ENCODE measurements around the gene ALK. TPM values are rescaled to one million over a fixed set of nuclear protein-coding genes. Genes with fewer than 3 reads are reported as not detected.

Gene ALK
- total RNA-seq, 4 donors from 2014 or later = 0.19 TPM; not detected in 3

DNA sequence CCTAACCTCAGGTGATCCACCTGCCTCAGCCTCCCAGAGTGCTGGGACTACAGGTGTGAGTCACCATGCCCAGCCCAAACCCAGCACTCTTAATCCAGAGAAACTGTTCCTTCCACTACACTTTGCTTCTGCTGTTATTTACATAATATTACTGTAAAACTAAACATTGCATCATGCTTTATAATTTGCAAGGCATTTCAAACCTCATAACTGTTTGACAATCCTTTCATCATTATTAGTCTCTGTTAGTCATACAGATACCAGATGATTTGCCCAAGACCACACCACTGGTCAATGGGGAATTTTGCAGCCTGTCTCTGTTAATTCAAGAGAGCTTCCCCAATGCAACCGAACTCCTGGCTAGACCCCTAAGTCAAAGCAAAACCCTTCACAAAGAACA is 338.3 kb downstream of the ALK start:
- TF ChIP-seq POLR2A (IDR thresholded peaks at IDR 0.05) = no peak
- TF ChIP-seq, protein P1, sequence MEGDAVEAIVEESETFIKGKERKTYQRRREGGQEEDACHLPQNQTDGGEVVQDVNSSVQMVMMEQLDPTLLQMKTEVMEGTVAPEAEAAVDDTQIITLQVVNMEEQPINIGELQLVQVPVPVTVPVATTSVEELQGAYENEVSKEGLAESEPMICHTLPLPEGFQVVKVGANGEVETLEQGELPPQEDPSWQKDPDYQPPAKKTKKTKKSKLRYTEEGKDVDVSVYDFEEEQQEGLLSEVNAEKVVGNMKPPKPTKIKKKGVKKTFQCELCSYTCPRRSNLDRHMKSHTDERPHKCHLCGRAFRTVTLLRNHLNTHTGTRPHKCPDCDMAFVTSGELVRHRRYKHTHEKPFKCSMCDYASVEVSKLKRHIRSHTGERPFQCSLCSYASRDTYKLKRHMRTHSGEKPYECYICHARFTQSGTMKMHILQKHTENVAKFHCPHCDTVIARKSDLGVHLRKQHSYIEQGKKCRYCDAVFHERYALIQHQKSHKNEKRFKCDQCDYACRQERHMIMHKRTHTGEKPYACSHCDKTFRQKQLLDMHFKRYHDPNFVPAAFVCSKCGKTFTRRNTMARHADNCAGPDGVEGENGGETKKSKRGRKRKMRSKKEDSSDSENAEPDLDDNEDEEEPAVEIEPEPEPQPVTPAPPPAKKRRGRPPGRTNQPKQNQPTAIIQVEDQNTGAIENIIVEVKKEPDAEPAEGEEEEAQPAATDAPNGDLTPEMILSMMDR (IDR thresholded peaks at IDR 0.05) = no peak
- H3K9me3 ChIP-seq = no peaks in the 10 kb centered on the region

DNA sequence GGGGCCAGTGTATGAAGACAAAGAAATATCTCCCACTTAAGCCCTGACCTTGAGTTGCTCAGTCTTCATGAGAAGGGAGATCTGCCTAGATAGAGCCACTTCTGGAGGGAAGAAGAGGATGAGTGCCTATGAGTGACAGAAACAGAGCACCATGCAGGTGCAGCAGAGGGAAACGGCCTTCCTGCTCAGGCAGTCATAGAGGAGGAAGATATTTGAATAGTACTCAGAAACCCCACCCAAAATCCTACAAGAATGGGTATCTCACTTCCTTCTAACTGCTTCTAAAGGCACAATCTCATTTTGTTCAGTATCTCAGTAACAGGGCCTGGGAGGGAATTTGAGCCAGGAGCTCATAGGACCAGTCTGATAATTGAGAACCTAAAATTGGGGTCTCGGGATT is 339.3 kb downstream of the ALK start:
- H3K4me3 ChIP-seq = no peak overlapping the region
- 68 to 86% methylated on average over 2 of the region's 2 CpGs for WGBS, 2 donors
- DNase-seq = no peak
- H3K27ac ChIP-seq = no peak overlapping the region
- H3K36me3 ChIP-seq = no peaks in the 10 kb centered on the region
- no peaks in the 10 kb centered on the region for H3K9me3 ChIP-seq
- TF ChIP-seq, protein P1 (IDR thresholded peaks at IDR 0.05) = no peak
- TF ChIP-seq POLR2A (IDR thresholded peaks at IDR 0.05) = no peak
- H3K27me3 ChIP-seq = peaks cover 0 to 12% (median 0%) of the 10 kb centered on the region in 4 donors
- H3K4me1 ChIP-seq = no peaks in the 10 kb centered on the region
- intact Hi-C loops (cut with DNase I) = no loop called here

More for the DNA sequence above, 338.3 kb downstream of the ALK start:
- Histone ChIP-seq H3K36me3 (no peaks in the 10 kb centered on the region), H3K4me3 (no peak overlapping the region), H3K27ac (no peak overlapping the region), H3K4me1 (no peaks in the 10 kb centered on the region), H3K27me3 (peaks cover 0 to 12% (median 0%) of the 10 kb centered on the region in 4 donors)
- WGBS, 2 donors = 40 to 62% methylated on average over 1 of the region's 1 CpG
- intact Hi-C loops (cut with DNase I) = no loop called here
- no peak for DNase-seq

DNA sequence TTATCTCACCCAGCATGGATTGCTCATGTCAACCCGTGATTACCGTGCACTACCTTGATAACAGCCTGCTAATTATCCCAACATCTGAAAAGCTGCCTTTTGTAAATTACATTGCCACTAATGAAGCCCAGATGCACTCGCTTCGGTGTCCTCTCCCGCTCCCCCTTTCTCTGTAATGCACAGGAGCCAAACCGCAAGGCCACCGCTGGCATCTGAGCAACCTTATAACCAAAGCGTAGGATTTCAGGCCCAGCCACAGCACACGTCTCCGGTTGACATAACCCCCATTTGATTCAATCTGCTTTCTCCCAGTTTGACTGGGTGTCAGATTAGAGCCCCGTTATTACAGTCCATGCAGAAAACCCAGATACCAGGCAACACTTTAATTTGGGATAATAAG is 341.2 kb downstream of the ALK start:
- Histone ChIP-seq H3K4me1 (no peaks in the 10 kb centered on the region), H3K4me3 (no peak overlapping the region), H3K27me3 (peaks cover 0 to 19% (median 0%) of the 10 kb centered on the region in 4 donors), H3K36me3 (no peaks in the 10 kb centered on the region), H3K27ac (no peak overlapping the region), H3K9me3 (no peaks in the 10 kb centered on the region)
- no peak for DNase-seq
- TF ChIP-seq, protein P1 (IDR thresholded peaks at IDR 0.05) = no peak
- no peak for TF ChIP-seq POLR2A (IDR thresholded peaks at IDR 0.05)
- intact Hi-C loops (cut with DNase I) = no loop called here
- 91 to 94% methylated on average over 11 of the region's 11 CpGs for WGBS, 2 donors

DNA sequence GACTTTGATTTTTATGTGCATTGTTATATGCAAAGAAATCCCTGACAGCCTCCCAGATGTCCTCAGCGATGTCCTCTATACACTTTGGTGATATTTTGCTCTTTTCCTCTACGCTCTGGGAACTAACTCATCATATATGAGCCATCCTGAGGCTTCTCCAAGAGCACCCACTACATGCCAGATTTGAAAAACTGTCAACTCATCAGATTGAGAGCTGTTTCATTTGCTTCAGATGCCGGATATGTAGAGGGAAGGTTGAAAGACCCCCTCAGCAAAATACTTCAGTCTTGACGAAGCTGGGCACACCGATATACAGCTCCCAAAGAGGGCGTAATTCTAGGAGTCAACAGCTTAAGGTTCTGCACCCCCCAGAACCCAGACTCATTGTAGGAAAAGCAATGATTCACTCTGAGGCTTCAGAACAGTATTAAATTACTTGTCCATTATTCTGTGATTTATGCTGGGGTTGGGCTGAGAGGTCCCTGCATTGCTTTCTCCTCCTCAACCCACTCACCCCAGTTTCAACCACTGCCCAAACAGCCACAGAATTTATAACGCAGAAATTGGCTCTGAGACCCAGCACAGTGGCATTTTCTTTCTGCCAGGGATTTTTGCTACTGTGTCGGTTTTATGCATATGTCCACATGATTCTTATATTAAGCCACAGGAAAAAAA is 341.8 kb downstream of the ALK start:
- WGBS, 2 donors = 83 to 85% methylated on average over 7 to 8 of the region's 8 CpGs
- no peaks in the 10 kb centered on the region for H3K9me3 ChIP-seq
- TF ChIP-seq, protein P1 (IDR thresholded peaks at IDR 0.05) = no peak
- TF ChIP-seq POLR2A (IDR thresholded peaks at IDR 0.05) = no peak
- no peak overlapping the region for H3K27ac ChIP-seq
- H3K36me3 ChIP-seq = no peaks in the 10 kb centered on the region
- H3K4me1 ChIP-seq = no peaks in the 10 kb centered on the region
- DNase-seq = no peak
- peaks cover 0 to 19% (median 0%) of the 10 kb centered on the region in 4 donors for H3K27me3 ChIP-seq
- intact Hi-C loops (cut with DNase I) = no loop called here
- no peak overlapping the region for H3K4me3 ChIP-seq

DNA sequence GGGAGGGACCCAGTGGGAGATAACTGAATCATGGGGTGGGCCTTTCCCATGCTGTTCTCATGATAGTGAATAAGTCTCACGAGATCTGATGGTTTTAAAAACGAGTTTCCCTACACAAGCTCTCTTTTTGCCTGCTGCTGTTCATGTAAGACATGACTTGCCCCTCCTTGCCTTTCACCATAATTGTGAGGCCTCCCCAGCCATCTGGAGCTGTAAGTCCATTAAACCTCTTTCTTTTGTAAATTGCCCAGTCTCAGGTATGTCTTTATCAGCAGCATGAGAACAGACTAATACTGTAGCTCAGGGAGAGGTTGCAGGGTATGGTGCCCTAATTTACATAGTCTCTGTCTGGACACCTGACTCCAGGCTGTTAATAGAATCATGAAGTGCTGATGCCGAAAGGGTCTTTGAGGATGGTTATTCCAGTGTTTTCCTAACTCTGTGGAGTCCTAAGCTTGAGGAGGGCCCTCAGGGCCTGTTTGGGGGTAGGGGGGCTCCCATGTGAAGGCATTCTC is 343.2 kb downstream of the ALK start:
- no peaks in the 10 kb centered on the region for H3K4me1 ChIP-seq
- H3K9me3 ChIP-seq = no peaks in the 10 kb centered on the region
- DNase-seq = no peak
- intact Hi-C loops (cut with DNase I) = no loop called here
- peaks cover 0 to 19% (median 0%) of the 10 kb centered on the region in 4 donors for H3K27me3 ChIP-seq
- no peaks in the 10 kb centered on the region for H3K36me3 ChIP-seq
- WGBS, 2 donors = 45 to 71% methylated on average over 3 of the region's 3 CpGs
- no peak overlapping the region for H3K27ac ChIP-seq
- TF ChIP-seq, protein P1 (IDR thresholded peaks at IDR 0.05) = no peak
- TF ChIP-seq POLR2A (IDR thresholded peaks at IDR 0.05) = no peak
- H3K4me3 ChIP-seq = no peak overlapping the region
